HEK293 (cell line): Measurements from ENCODE around the gene CD302.

Experiments used
- CTCF ChIA-PET: fragments of 350-600 bp; formaldehyde crosslinking; extraction: SDS; loops from one replicate; lab custom pipeline; 2021; ENCODE audit warnings: antibody characterized with exemption; lab: Yijun Ruan, JAX
- POLR2A ChIA-PET: fragments of 300-600 bp; formaldehyde crosslinking; extraction: SDS; loops from one replicate; lab custom pipeline; 2020; ENCODE audit warnings: antibody characterized with exemption, inconsistent platforms; lab: Yijun Ruan, JAX
- H3K27ac ChIP-seq: fragments of 200-500 bp; sonication (Bioruptor generic); 2 replicates; pipeline ENCODE4 v1.5.1; 2014; ENCODE audit warnings: low read depth, low read length, control low read depth, inconsistent platforms; ENCODE audit errors: extremely low read depth
- H3K36me3 ChIP-seq, 2 experiments: fragments of 200-500 bp in 1 of 2; sonication (Bioruptor generic) in 1 of 2; 1 replicate in 1 of 2; 2 replicates in 1 of 2; pipeline ENCODE4 v1.5.1; 2014 to 2017; ENCODE audit warnings: inconsistent platforms in 2 of 2, low read length in 2 of 2; ENCODE audit not compliant: control insufficient read depth in 2 of 2, insufficient read depth in 1 of 2
- H3K4me1 ChIP-seq: fragments of 200-500 bp; sonication (Bioruptor generic); 2 replicates; pipeline ENCODE4 v1.5.1; 2014; ENCODE audit warnings: mild to moderate bottlenecking, low read length, inconsistent platforms; ENCODE audit not compliant: control insufficient read depth, insufficient read depth
- H3K4me3 ChIP-seq: 2 replicates; pipeline ENCODE4 v1.5.1; 2011; ENCODE audit warnings: low read depth, mild to moderate bottlenecking, control low read depth, low read length, moderate library complexity
- H3K9me3 ChIP-seq: fragments of 200-500 bp; sonication (Bioruptor generic); 2 replicates; pipeline ENCODE4 v1.5.1; 2014; ENCODE audit warnings: low read depth, low read length, inconsistent platforms; ENCODE audit not compliant: control insufficient read depth, insufficient read depth
- KLF8 ChIP-seq: fragments of 450-650 bp; formaldehyde crosslinking; IDR thresholded peaks from 2 replicates; pipeline ENCODE4 v1.5.1; 2016; ENCODE audit warnings: missing biosample characterization, missing genetic modification characterization
- MYNN ChIP-seq: fragments of 450-650 bp; formaldehyde crosslinking; IDR thresholded peaks from 2 replicates; pipeline ENCODE4 v1.5.1; 2016; ENCODE audit warnings: missing biosample characterization, missing genetic modification characterization, borderline replicate concordance
- REPIN1 ChIP-seq: fragments of 450-650 bp; formaldehyde crosslinking; IDR thresholded peaks from 2 replicates; pipeline ENCODE4 v1.5.1; 2017; ENCODE audit warnings: missing biosample characterization, missing genetic modification characterization, low read depth
- SP3 ChIP-seq: fragments of 450-650 bp; formaldehyde crosslinking; IDR thresholded peaks from 2 replicates; pipeline ENCODE4 v1.5.1; 2016; ENCODE audit warnings: missing biosample characterization, missing genetic modification characterization
- ZFP3 ChIP-seq: fragments of 450-650 bp; formaldehyde crosslinking; IDR thresholded peaks from 2 replicates; pipeline ENCODE4 v1.5.1; 2016; ENCODE audit warnings: low read depth, missing biosample characterization, missing genetic modification characterization
- ZNF114 ChIP-seq: fragments of 450-650 bp; formaldehyde crosslinking; IDR thresholded peaks from 2 replicates; pipeline ENCODE4 v1.5.0; 2017; ENCODE audit warnings: missing biosample characterization, missing genetic modification characterization
- ZNF132 ChIP-seq: fragments of 450-650 bp; formaldehyde crosslinking; IDR thresholded peaks from 2 replicates; pipeline ENCODE4 v1.5.1; 2017; ENCODE audit warnings: missing biosample characterization, missing genetic modification characterization, borderline replicate concordance
- ZNF146 ChIP-seq: fragments of 450-650 bp; formaldehyde crosslinking; IDR thresholded peaks from 2 replicates; pipeline ENCODE4 v1.5.1; 2016; ENCODE audit warnings: missing biosample characterization, missing genetic modification characterization
- ZNF16 ChIP-seq: fragments of 450-650 bp; formaldehyde crosslinking; IDR thresholded peaks from 2 replicates; pipeline ENCODE4 v1.5.1; 2016; ENCODE audit warnings: low read depth, missing biosample characterization, missing genetic modification characterization
- ZNF184 ChIP-seq: fragments of 450-650 bp; IDR thresholded peaks from 2 replicates; pipeline ENCODE4 v1.5.1; 2018; ENCODE audit warnings: missing biosample characterization, mild to moderate bottlenecking, missing genetic modification characterization
- ZNF202 ChIP-seq: fragments of 450-650 bp; formaldehyde crosslinking; IDR thresholded peaks from 2 replicates; pipeline ENCODE4 v1.5.1; 2016; ENCODE audit warnings: missing biosample characterization, missing genetic modification characterization, borderline replicate concordance
- ZNF292 ChIP-seq: fragments of 450-650 bp; formaldehyde crosslinking; IDR thresholded peaks from 2 replicates; pipeline ENCODE4 v1.5.1; 2016; ENCODE audit warnings: low read depth, missing biosample characterization, missing genetic modification characterization, borderline replicate concordance
- ZNF354C ChIP-seq: fragments of 450-650 bp; formaldehyde crosslinking; IDR thresholded peaks from 2 replicates; pipeline ENCODE4 v1.5.1; 2016; ENCODE audit warnings: missing biosample characterization, missing genetic modification characterization, low read depth, borderline replicate concordance
- ZNF366 ChIP-seq: fragments of 450-650 bp; formaldehyde crosslinking; conservative IDR thresholded peaks from 2 replicates; pipeline ENCODE4 v1.5.1; 2016; ENCODE audit warnings: missing biosample characterization, missing genetic modification characterization
- ZNF426 ChIP-seq: fragments of 450-650 bp; formaldehyde crosslinking; IDR thresholded peaks from 2 replicates; pipeline ENCODE4 v1.5.1; 2017; ENCODE audit warnings: missing biosample characterization, missing genetic modification characterization, mild to moderate bottlenecking, inconsistent platforms, moderate library complexity
- ZNF530 ChIP-seq: fragments of 450-650 bp; formaldehyde crosslinking; IDR thresholded peaks from 2 replicates; pipeline ENCODE4 v1.5.1; 2016; ENCODE audit warnings: low read depth, missing biosample characterization, missing genetic modification characterization
- ZNF571 ChIP-seq: fragments of 450-650 bp; formaldehyde crosslinking; IDR thresholded peaks from 2 replicates; pipeline ENCODE4 v1.5.0; 2017; ENCODE audit warnings: missing biosample characterization, missing genetic modification characterization
- ZNF610 ChIP-seq: fragments of 450-650 bp; formaldehyde crosslinking; IDR thresholded peaks from 2 replicates; pipeline ENCODE4 v1.5.1; 2016; ENCODE audit warnings: missing biosample characterization, missing genetic modification characterization, borderline replicate concordance
- ZNF654 ChIP-seq: fragments of 450-650 bp; formaldehyde crosslinking; IDR thresholded peaks from 2 replicates; pipeline ENCODE4 v1.5.1; 2016; ENCODE audit warnings: low read depth, missing biosample characterization, missing genetic modification characterization
- ZNF776 ChIP-seq: fragments of 450-650 bp; formaldehyde crosslinking; IDR thresholded peaks from 2 replicates; pipeline ENCODE4 v1.5.0; 2017; ENCODE audit warnings: missing biosample characterization, missing genetic modification characterization, borderline replicate concordance
- ZNF843 ChIP-seq: fragments of 450-650 bp; formaldehyde crosslinking; IDR thresholded peaks from 2 replicates; pipeline ENCODE4 v1.5.1; 2016; ENCODE audit warnings: missing biosample characterization, missing genetic modification characterization
- ZSCAN16 ChIP-seq: fragments of 450-650 bp; formaldehyde crosslinking; IDR thresholded peaks from 2 replicates; pipeline ENCODE4 v1.5.1; 2016; ENCODE audit warnings: missing biosample characterization, missing genetic modification characterization
- TF ChIP-seq, protein P1 (sequence below): fragments of 450-650 bp; formaldehyde crosslinking; IDR thresholded peaks from 2 replicates; pipeline ENCODE4 v1.5.1; 2016; ENCODE audit warnings: missing biosample characterization, missing genetic modification characterization, low read depth
- TF ChIP-seq, protein P2 (sequence below): fragments of 450-650 bp; formaldehyde crosslinking; IDR thresholded peaks from 2 replicates; pipeline ENCODE4 v1.5.0; 2017; ENCODE audit warnings: missing biosample characterization, missing genetic modification characterization, borderline replicate concordance
- TF ChIP-seq, protein P3 (sequence below): fragments of 450-650 bp; formaldehyde crosslinking; IDR thresholded peaks from 2 replicates; pipeline ENCODE4 v1.5.1; 2016; ENCODE audit warnings: missing biosample characterization, missing genetic modification characterization
- TF ChIP-seq, protein P4 (sequence below): fragments of 450-650 bp; formaldehyde crosslinking; IDR thresholded peaks from 2 replicates; pipeline ENCODE4 v1.5.1; 2016; ENCODE audit warnings: missing biosample characterization, missing genetic modification characterization
- TF ChIP-seq, protein P5 (sequence below): fragments of 450-650 bp; formaldehyde crosslinking; IDR thresholded peaks from 2 replicates; pipeline ENCODE4 v1.5.1; 2016; ENCODE audit warnings: missing biosample characterization, missing genetic modification characterization, low read depth

Gene CD302

DNA sequence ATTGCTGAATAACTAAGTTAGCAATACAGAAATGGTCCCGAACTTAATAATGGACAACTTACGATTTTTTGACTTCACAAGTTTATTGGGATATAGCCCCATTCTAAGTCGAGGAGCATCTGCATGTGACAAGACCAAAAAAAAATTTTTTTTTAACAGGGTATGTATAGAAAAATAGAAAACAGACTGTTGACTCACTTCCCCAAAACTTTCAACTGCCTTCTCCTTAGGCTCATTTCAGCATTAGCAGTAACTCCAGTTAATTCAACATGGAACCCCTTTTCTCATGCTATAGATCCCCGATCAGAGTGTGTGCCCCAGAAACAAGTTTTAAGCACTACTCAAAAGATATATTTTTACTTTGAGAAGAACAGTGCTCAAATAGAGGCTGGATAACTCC lies 5.4 kb downstream of the CD302 start:
- no peak overlapping the region for H3K27ac ChIP-seq
- H3K36me3 ChIP-seq, result no peaks in the 10 kb centered on the region
- CTCF ChIA-PET, result no interaction called here

DNA sequence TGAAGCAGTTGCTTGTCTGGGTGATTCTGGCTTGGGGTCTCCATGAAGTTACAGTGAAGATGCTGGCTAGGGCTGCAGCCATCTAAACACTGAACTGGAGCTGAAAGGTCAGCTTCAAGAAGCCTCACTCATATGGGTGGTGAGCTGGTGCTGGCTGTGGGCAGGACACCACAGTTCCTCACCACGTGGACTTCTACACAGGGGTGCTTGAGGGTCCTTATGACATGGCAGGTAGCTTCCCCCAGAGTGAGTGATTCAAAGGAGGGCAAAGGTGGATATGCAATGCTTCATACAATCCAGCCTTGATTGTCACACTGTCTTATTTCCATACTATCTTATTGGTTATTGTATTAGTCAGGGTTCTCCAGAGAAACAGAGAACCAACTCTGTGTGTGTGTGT lies 6.0 kb downstream of the CD302 start:
- CTCF ChIA-PET, result interaction anchor here (0.7 kb wide), 1 partner anchor 617 kb away, joined by 3 read pairs; no protein-coding TSS in a partner anchor
- TF ChIP-seq MYNN (tag by site-specific recombination) (no peak), ZNF571 (tag by site-specific recombination) (no peak), SP3 (tag by site-specific recombination) (no peak), ZSCAN16 (tag by site-specific recombination) (no peak), ZNF146 (no peak), ZNF366 (tag by site-specific recombination) (no peak), REPIN1 (tag by site-specific recombination) (no peak)
- TF ChIP-seq, protein P1, sequence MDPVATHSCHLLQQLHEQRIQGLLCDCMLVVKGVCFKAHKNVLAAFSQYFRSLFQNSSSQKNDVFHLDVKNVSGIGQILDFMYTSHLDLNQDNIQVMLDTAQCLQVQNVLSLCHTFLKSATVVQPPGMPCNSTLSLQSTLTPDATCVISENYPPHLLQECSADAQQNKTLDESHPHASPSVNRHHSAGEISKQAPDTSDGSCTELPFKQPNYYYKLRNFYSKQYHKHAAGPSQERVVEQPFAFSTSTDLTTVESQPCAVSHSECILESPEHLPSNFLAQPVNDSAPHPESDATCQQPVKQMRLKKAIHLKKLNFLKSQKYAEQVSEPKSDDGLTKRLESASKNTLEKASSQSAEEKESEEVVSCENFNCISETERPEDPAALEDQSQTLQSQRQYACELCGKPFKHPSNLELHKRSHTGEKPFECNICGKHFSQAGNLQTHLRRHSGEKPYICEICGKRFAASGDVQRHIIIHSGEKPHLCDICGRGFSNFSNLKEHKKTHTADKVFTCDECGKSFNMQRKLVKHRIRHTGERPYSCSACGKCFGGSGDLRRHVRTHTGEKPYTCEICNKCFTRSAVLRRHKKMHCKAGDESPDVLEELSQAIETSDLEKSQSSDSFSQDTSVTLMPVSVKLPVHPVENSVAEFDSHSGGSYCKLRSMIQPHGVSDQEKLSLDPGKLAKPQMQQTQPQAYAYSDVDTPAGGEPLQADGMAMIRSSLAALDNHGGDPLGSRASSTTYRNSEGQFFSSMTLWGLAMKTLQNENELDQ, result no peak

More for the DNA sequence above, 5.4 kb downstream of the CD302 start:
- H3K9me3 ChIP-seq, result no peaks in the 10 kb centered on the region
- H3K4me1 ChIP-seq, result peaks cover 12% of the 10 kb centered on the region
- TF ChIP-seq ZNF184 (tag by site-specific recombination) (no peak), ZNF654 (tag by site-specific recombination) (no peak), ZNF426 (tag by site-specific recombination) (no peak), ZNF354C (no peak), ZNF530 (tag by site-specific recombination) (no peak), KLF8 (tag by site-specific recombination) (no peak), ZNF610 (tag by site-specific recombination) (no peak), ZNF843 (tag by site-specific recombination) (no peak), ZNF132 (tag by site-specific recombination) (no peak), ZFP3 (tag by site-specific recombination) (no peak), ZNF776 (tag by site-specific recombination) (no peak), ZNF114 (tag by site-specific recombination) (no peak), ZNF292 (tag by site-specific recombination) (no peak), ZNF202 (no peak), ZNF16 (tag by site-specific recombination) (no peak)
- TF ChIP-seq, protein P1, result no peak
- TF ChIP-seq, protein P2, sequence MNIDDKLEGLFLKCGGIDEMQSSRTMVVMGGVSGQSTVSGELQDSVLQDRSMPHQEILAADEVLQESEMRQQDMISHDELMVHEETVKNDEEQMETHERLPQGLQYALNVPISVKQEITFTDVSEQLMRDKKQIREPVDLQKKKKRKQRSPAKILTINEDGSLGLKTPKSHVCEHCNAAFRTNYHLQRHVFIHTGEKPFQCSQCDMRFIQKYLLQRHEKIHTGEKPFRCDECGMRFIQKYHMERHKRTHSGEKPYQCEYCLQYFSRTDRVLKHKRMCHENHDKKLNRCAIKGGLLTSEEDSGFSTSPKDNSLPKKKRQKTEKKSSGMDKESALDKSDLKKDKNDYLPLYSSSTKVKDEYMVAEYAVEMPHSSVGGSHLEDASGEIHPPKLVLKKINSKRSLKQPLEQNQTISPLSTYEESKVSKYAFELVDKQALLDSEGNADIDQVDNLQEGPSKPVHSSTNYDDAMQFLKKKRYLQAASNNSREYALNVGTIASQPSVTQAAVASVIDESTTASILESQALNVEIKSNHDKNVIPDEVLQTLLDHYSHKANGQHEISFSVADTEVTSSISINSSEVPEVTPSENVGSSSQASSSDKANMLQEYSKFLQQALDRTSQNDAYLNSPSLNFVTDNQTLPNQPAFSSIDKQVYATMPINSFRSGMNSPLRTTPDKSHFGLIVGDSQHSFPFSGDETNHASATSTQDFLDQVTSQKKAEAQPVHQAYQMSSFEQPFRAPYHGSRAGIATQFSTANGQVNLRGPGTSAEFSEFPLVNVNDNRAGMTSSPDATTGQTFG (tag by site-specific recombination), result no peak
- TF ChIP-seq, protein P3, sequence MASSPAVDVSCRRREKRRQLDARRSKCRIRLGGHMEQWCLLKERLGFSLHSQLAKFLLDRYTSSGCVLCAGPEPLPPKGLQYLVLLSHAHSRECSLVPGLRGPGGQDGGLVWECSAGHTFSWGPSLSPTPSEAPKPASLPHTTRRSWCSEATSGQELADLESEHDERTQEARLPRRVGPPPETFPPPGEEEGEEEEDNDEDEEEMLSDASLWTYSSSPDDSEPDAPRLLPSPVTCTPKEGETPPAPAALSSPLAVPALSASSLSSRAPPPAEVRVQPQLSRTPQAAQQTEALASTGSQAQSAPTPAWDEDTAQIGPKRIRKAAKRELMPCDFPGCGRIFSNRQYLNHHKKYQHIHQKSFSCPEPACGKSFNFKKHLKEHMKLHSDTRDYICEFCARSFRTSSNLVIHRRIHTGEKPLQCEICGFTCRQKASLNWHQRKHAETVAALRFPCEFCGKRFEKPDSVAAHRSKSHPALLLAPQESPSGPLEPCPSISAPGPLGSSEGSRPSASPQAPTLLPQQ, result no peak
- TF ChIP-seq, protein P4, sequence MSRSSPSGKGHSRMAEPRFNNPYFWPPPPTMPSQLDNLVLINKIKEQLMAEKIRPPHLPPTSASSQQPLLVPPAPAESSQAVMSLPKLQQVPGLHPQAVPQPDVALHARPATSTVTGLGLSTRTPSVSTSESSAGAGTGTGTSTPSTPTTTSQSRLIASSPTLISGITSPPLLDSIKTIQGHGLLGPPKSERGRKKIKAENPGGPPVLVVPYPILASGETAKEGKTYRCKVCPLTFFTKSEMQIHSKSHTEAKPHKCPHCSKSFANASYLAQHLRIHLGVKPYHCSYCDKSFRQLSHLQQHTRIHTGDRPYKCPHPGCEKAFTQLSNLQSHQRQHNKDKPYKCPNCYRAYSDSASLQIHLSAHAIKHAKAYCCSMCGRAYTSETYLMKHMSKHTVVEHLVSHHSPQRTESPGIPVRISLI (tag by site-specific recombination), result no peak
- TF ChIP-seq, protein P5, sequence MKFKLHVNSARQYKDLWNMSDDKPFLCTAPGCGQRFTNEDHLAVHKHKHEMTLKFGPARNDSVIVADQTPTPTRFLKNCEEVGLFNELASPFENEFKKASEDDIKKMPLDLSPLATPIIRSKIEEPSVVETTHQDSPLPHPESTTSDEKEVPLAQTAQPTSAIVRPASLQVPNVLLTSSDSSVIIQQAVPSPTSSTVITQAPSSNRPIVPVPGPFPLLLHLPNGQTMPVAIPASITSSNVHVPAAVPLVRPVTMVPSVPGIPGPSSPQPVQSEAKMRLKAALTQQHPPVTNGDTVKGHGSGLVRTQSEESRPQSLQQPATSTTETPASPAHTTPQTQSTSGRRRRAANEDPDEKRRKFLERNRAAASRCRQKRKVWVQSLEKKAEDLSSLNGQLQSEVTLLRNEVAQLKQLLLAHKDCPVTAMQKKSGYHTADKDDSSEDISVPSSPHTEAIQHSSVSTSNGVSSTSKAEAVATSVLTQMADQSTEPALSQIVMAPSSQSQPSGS (tag by site-specific recombination), result no peak
- no peak overlapping the region for H3K4me3 ChIP-seq
- POLR2A ChIA-PET, result no interaction called here

More for the DNA sequence above, 6.0 kb downstream of the CD302 start:
- no peaks in the 10 kb centered on the region for H3K9me3 ChIP-seq
- H3K27ac ChIP-seq, result no peak overlapping the region
- no peaks in the 10 kb centered on the region for H3K36me3 ChIP-seq
- POLR2A ChIA-PET, result interaction anchor here (0.6 kb wide), 1 partner anchor 10 kb away, joined by 3 read pairs; no protein-coding TSS in a partner anchor
- no peak overlapping the region for H3K4me3 ChIP-seq
- H3K4me1 ChIP-seq, result peaks cover 10% of the 10 kb centered on the region
